A204.1 (cell line): ENCODE results near the gene MPV17L2.

Source experiments
- FAIRE-seq: peaks from 2 replicates; lab custom pipeline; 2012; peaks lifted over from hg19 to GRCh38; lab: Jason Lieb, UNC

MPV17L2 gene

DNA sequence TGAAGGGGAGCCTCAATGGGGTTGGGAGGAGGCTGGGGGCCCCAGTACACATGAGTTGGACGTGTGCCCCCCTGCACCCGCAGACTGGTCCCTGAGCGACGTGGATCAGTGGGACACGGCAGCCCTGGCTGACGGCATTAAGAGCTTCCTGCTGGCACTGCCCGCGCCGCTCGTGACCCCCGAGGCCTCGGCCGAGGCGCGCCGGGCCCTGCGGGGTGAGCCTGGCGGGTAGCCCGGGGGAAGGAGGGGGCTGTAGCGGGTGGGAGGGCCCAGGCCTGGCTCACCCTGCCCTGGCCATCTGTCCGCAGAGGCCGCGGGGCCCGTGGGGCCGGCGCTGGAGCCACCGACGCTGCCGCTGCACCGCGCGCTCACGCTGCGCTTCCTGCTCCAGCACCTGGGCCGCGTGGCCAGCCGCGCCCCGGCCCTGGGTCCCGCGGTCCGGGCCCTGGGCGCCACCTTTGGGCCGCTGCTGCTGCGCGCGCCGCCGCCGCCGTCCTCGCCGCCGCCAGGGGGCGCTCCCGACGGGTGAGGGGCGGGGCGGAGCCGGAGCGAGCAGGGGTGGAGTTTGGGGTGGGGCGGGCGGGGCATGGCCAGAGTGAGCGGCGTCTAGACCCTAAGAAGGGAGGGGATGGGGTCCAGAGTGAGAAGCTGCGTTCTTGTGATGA lies 31.9 kb upstream of the MPV17L2 start:
- no peak for FAIRE-seq

DNA sequence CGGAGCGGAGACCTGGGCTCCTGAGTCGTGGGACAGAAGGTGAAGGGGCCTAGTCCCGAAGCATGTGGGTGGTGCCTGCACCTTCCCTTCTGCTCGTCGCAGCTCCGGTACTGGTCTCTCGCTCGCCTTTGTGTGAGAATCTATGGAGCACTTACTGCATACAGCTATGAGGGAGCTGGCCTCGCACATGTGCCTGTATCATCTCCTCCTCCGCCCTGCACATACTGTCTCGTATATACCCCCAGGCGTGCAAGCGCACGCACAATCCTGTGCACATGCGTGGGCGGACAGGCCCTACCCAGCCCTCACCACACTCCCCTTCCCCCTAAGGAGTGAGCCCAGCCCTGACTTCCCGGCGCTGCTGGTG lies 31.4 kb upstream of the MPV17L2 start:
- FAIRE-seq: no peak

DNA sequence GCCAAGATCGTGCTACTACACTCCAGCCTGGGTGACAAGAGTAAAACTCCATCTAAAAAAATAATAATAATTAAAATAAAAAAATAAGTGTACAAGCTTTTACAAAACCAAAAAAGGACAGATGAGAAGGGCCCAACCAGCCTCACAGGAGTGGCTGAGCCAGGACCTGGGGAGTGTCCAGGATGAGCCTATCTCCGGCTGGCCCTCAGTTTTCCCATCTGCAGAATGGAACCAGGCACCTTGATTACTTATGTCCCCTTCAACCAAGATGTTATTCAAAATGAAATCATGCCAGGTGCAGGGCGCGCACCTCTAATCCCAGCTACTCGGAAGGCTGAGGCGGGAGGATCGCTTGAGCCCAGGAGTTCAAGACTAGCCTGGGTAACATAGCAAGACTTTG lies 28.9 kb upstream of the MPV17L2 start:
- FAIRE-seq: no peak

DNA sequence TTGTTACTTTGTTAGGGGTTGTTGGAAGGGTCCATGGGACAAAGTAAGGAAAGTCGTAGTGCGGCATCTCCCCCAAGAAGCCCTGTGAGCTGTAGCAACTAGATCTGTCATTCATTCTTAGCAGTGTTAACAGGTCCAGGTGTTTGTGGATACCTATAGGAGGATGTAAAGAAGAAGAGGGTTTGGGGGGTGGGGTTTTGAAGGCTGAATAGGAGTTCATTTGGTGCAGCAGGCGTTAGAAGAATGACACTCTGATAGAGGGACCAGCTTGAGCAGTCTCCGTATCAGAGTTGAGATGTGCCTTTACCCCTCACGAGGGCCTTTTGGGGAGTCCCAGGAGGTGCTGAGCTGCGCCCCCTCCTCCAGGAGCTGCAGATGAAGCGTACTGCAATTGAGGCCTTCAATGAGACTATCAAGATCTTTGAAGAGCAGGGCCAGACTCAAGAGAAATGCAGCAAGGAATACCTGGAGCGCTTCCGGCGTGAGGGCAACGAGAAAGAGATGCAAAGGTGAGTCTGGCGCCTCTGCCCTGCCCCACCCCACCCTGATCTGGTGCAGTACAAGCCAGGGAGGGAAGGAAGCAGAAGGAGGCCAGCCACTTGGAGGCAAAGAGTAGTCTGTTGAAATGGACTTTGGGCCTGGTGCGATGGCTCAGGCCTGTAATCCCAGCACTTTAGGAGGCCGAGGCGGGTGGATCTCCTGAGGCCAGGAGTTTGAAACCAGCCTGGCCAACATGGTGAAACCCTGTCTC lies 27.0 kb upstream of the MPV17L2 start:
- FAIRE-seq: no peak

DNA sequence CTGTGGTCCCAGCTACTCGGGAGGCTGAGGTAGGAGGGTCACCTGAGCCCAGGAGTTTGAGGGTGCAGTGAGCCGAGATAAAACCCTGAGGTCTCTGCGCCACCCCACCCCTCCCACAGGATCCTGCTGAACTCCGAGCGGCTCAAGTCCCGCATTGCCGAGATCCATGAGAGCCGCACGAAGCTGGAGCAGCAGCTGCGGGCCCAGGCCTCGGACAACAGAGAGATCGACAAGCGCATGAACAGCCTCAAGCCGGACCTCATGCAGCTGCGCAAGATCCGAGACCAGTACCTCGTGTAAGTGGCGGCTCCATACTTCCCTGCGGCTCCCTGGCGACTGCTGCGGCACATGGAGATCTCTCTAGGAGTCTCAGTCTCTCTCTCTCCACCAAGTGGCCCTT lies 26.0 kb upstream of the MPV17L2 start:
- FAIRE-seq: no peak

DNA sequence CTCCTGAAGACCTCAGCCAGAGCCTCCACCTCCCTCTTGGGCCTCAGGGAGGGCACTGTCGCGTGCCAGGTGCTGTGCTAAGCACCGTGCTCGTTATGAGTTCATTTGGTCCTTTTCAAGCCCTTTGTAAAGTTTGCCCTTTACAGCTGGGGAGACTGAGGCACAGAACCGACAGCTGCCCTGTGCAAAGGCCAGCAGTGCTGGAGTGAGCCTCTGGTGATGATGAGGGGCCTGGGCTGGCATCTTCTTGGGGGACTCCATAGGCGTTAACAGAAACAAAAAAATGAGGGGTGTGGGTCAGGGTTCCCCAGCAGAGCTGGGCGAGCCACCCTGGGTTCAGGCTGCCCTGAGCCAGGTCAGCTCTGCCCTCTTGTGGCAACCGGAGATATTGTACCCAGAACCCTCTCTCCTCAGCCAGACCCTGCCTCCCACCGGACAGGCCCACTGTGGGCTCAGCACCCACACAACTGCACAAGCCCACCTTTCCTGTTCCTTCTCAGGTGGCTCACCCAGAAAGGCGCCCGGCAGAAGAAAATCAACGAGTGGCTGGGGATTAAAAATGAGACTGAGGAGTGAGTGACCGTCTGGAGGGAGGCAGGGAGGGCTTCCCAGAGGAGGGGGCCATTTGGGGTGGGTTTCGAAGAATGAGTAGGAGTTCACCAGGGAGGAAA lies 24.9 kb upstream of the MPV17L2 start:
- FAIRE-seq: no peak

DNA sequence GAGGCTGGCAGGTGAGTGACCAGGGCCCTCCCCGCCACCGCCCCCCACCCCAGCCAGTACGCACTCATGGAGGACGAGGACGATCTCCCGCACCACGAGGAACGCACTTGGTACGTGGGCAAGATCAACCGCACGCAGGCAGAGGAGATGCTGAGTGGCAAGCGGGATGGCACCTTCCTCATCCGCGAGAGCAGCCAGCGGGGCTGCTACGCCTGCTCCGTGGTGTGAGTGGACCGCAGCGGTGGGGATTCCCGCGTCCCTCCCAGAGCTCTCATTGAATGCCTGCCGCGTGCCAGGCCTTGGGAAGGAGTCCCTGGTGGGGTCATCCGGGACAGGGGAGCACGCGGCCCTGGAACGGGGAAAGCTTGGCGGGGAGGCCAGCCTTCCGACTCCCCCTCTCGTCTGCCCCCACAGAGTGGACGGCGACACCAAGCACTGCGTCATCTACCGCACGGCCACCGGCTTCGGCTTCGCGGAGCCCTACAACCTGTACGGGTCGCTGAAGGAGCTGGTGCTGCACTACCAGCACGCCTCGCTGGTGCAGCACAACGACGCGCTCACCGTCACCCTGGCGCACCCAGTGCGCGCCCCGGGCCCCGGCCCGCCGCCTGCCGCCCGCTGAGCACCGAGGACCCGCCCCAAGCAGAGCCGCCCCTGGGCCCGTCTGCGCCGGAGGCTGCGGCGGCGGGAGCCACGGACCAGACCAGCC lies 24.2 kb upstream of the MPV17L2 start:
- no peak for FAIRE-seq

DNA sequence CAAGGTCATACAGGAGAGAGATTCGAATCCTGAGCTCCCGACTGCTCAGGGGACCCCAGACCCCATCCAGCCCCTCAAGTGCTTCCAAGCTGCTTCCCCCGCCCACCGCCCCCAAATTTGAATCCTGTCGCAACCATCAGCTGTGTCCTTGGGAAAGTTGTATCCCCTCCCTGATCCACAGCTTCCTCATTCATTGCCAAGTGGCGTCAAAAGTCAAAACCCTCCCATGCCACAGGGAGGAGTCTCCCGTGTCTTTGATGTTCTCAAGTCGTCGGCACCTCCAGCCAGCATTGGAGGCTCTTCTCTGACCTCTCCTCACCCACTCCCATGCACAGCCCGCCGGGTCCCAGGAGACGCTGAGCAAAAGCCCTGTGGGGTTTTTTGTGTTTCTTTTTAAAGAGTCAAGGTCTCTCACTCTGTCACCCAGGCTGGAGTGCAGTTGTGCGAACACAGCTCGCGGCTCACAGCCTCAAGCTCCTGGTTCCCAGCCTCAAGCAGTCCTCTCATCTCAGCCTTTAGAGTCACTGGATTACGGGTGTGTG lies 22.2 kb upstream of the MPV17L2 start:
- FAIRE-seq: no peak

DNA sequence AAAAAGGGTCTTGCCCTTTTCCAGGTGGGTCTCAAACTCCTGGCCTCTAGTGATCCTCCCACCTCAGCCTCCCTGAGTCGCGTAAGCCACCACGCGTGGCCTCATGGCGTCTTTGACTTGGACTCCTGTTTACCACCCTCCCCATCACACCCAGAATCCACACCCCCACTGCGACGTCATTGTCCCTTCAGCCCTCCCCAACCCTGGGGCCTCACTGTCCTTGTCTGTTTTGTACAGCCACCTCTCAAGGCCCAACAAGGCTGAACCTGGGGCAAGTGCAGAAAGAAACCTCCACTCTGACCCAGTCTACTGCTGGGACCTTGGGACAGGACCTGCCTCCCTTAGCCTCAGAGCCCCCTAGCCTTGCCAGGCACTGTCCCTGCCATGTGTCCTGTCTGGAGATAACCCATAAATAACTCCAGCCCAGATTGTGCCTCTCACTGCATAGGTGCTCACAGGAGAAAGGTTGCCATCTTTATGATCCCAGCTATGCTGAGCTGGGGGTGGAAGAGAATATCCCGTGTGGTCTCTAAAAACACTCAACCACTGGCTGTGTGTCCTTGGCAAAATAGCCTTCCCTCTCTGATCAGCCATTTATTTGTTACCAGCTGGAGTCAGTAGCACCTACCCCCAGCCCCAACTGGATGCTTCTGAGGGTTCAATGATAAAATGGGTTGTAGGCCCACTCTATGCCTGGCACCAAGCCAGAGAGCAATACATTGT lies 21.3 kb upstream of the MPV17L2 start:
- FAIRE-seq: no peak

DNA sequence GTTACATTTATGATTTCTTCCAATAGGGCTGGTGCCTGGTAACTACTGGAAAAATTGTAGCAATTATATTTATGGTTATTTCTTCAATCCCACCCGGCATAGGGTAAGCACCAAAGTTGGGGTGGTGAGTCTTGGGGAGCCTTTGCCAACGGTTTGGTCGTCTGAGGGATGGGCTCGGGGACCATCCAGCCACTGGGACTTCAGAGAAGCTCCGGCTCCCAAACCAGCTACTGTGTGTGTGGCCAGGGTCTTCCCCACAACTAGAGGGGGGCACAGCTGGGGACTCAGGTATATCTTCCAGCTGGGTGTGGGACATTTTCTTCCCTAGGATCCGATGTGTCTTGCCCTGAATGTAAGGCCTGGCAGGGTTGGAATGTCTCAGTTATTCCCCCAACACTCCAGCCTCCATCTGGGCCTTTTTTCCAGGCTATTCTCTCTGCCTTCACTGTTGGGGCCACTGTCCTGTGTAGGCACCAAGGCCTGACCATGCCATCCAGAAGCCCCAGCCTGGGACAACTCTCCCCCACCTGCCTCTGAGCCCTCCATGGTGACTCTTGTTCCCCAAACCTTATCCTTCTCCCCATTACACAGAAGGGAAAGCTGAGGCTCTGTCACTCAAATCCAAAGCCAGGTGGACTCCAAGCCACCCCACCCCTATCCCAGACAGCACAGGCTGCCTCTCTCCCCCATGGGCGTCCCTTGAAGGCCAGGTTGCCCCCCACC lies 20.5 kb upstream of the MPV17L2 start:
- no peak for FAIRE-seq

DNA sequence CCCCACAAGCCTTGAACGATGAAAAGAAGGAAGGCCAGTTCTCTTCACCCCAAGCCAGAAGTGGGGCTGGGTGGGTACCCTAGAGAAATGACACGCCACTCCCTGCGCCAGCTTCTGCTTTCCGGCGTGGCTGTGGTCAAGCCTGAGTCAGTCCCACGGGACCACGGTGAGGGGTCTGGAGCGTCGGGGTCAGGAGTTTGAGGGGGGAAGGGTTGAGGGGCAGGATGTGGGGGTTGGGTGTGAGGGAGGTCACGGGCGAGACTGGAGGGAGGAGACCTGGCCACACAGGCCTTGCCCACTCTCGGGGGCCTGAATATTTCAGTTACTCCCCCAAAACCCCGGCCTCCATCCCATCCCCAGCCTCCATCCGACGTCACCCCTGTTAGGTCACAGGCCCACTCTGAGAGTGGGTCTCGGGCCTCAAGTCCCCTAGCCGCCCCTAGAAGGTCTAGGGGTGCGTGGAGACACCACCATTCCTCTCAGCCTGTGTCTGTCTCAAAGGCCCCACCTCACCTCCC lies 19.9 kb upstream of the MPV17L2 start:
- FAIRE-seq: no peak

DNA sequence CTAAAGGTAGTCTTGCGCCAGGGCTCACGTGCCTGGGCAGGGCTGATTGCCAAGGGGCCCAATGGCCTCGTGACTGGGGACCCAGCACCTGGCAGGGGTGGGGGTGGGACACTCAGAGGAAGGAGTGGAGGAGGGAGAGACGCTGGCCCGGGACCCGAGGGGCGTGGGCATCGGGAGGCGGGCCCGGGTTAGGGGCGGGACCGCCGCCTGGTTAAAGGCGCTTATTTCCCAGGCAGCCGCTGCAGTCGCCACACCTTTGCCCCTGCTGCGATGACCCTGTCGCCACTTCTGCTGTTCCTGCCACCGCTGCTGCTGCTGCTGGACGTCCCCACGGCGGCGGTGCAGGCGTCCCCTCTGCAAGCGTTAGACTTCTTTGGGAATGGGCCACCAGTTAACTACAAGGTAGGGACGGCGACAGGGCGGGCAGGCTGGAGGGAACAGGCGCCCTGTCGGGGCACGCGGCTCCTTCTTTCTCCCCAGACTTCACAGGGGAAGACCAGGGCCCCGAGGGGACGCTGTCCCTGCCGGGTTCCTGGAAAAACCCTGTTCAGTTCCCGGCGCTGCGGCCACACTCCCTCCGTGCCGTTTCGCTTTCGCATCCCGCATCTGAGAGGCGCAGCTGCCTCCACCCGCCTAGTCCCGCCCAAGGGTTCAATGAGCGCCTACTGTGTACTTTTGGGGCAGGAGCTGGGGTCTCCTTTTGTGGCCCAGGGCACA lies 19.3 kb upstream of the MPV17L2 start, which contains the start of gene IFI30:
TSS of gene IFI30 (plus strand) at position 242 of the 717 bp plus-strand sequence. CDS start at position 271, 29 bp downstream.
- no peak for FAIRE-seq

DNA sequence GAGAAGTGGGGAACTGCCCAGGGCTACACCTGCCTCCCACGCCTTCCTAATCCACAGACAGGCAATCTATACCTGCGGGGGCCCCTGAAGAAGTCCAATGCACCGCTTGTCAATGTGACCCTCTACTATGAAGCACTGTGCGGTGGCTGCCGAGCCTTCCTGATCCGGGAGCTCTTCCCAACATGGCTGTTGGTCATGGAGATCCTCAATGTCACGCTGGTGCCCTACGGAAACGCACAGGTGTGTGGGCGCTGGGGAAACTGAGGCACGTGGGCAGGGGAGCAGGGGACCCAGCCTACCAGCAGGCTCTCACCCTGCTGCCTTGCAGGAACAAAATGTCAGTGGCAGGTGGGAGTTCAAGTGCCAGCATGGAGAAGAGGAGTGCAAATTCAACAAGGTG lies 18.0 kb upstream of the MPV17L2 start:
- no peak for FAIRE-seq

DNA sequence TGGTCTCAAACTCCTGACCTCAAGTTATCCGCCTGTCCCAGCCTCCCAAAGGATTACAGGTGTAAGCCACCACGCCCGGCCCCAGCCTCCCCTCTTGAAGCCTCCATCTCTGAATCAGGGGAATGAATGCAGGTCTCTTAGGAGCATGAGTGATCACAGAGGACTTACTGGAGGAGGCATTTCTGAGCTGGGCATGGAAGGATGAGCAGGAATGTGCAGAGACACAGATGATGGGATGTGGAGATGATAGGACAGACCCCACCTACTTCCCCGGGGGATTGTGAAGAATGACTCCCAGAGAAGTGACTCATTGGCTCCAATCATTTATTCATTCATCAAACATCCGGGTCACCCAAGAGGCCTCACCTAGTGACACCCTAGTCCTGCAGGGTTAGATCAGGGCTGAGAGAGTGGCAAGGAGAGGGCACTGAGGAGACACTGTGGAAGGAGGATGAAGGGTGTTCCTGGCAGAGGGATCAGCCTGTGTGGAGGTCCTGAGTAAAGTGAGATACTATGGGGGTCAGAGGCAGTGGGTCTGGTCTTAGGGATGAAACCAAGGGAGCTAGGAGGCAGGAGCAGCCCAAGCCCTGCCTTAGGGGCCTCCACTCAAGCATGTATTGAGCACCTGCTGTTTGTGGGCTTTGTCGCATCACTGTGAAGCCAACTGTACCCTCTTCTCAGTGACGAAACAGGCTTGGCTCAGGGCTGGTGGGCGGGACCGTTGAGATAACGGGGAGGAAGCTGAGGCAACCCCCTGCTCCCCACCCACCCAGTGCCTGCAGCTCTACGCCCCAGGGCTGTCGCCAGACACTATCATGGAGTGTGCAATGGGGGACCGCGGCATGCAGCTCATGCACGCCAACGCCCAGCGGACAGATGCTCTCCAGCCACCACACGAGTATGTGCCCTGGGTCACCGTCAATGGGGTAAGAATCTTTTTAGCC lies 16.4 kb upstream of the MPV17L2 start:
- FAIRE-seq: no peak

DNA sequence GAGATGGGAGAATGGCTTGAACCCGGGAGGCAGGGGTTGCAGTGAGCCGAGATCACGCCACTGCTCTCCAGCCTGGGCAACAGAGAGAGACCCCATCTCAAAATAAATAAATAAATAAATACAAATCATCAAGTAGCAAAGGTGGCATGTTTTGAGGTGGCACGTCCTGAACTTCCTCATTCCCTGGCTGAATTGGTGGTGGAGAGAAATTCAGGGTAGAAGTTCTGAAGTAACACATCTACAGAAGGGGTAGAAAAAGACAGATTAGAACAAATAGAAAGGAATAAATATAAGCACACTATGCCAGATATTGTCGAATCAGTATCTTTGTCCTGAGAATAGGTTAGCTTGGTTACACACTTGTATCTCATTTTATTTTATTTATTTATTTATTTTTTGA lies 13.1 kb upstream of the MPV17L2 start:
- FAIRE-seq: no peak

DNA sequence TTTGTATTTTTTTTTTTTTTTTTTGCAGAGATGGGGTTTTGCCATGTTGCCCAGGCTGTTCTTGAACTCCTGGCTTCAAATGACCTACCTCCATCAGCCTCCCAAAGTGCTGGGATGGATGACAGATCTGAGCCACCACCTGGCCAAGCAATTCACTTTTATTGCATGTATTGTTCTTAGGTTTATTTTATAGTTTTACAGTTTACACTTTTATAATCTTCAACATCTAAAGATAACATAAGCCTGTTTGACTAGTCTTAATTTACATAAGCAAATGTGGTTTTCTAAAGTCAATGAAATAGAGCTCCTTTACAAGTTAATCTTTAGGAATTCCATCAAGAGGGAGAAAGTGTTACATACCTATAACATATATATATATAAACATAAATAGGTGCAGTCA lies 9.5 kb upstream of the MPV17L2 start:
- FAIRE-seq: no peak

DNA sequence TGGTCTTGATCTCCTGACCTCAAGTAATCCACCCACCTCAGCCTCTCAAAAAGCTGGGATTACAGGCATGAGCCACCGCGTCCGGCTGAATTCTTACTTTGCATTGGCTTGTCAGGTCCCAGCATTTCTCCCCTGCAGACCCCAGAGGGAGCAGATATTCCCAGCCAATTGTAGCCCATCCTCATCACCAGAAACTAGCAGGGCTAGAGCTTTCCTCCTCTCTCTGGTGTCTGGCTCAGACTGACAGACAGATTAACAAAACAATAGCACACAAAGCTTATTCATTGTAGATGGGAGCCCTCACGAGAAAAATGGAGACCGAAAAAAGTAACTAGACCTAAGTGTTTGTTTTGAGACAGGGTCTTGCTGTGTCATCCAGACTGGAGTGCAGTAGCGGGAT lies 7.5 kb upstream of the MPV17L2 start:
- no peak for FAIRE-seq

DNA sequence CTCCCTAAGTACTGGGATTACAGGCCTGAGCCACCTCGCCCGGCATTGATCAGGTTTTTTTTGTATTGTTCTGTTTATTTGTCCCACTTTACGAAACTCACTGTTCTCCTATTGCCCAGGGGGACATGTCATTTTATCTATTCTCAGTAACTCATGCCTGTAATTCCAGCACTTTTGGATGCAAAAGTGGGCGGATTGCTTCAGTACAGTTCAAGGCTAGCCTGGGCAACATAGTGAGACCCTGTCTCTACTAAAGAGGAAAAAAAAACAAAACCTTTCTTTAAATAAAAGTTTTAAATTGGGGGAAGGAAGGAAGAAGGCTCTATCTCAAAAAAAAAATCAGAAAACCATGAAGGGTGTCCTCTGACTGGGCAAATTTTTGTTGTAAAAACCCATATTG lies 2.7 kb upstream of the MPV17L2 start:
- no peak for FAIRE-seq

DNA sequence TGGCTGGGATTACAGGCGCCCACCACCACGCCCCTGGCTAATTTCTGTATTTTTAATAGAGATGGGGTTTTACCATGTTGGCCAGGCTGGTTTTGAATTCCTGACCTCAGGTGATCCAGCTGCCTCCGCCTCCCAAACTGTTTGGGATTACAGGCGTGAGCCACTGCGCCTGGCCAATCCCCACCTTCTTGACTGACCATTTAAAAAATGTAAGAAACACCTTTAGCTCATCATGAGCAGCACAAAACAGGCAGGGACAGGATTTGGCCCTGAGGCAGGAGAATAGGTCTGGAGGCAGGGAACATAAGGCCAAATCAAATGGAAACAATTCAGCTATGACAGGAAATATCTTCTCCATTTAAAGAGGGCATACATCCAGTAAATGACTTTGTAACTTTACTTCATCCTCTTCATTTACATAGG lies 1.4 kb upstream of the MPV17L2 start:
- FAIRE-seq: no peak
